GM23338 (cell line): Measurements from ENCODE around the gene QRICH1. TPM values are rescaled to one million over a fixed set of nuclear protein-coding genes. Genes with fewer than 3 reads are reported as not detected.

Experiments used
- ATAC-seq: fragments of 200-7000 bp; cut with Tn5 transposase; 3 replicates; pipeline ENCODE4 v1.9.1; 2020
- DNase-seq: peaks from one replicate; pipeline ENCODE4 v3.0.0-alpha.2; 2015; ENCODE audit warnings: low spot score
- H2AFZ ChIP-seq: fragments of 200-600 bp; sonication (generic); 2 replicates; pipeline ENCODE4 v1.8.0; 2016; ENCODE audit warnings: antibody characterized with exemption, mild to moderate bottlenecking, moderate library complexity
- H3F3A ChIP-seq: fragments of 200-600 bp; sonication (generic); replicated peaks from 2 replicates; pipeline ENCODE4 v1.8.0; 2017; ENCODE audit warnings: antibody characterized with exemption, mixed run types, low read depth
- H3K27ac ChIP-seq: fragments of 200-600 bp; sonication (generic); 2 replicates; pipeline ENCODE4 v1.6.1; 2016; ENCODE audit warnings: low read depth
- H3K27me3 ChIP-seq: fragments of 200-600 bp; sonication (generic); 2 replicates; pipeline ENCODE4 v1.8.0; 2016; ENCODE audit warnings: mild to moderate bottlenecking, mixed run types, moderate library complexity; ENCODE audit not compliant: insufficient read depth
- H3K36me3 ChIP-seq: fragments of 200-600 bp; sonication (generic); 2 replicates; pipeline ENCODE4 v1.8.0; 2016; ENCODE audit warnings: mild to moderate bottlenecking; ENCODE audit not compliant: insufficient read depth
- H3K4me1 ChIP-seq: fragments of 200-600 bp; sonication (generic); 2 replicates; pipeline ENCODE4 v1.8.0; 2016; ENCODE audit warnings: mild to moderate bottlenecking, moderate library complexity; ENCODE audit not compliant: insufficient read depth
- H3K4me2 ChIP-seq: fragments of 200-600 bp; sonication (generic); 2 replicates; pipeline ENCODE4 v1.7.1; 2017; ENCODE audit warnings: mixed run types
- H3K4me3 ChIP-seq: fragments of 200-600 bp; sonication (generic); 2 replicates; pipeline ENCODE4 v1.6.1; 2016; ENCODE audit warnings: mixed run types
- H3K79me2 ChIP-seq: fragments of 200-600 bp; sonication (generic); replicated peaks from 2 replicates; pipeline ENCODE4 v1.8.0; 2017; ENCODE audit warnings: mild to moderate bottlenecking; ENCODE audit not compliant: insufficient read depth
- H3K9me2 ChIP-seq: fragments of 200-600 bp; sonication (generic); 2 replicates; pipeline ENCODE4 v1.8.0; 2017; ENCODE audit not compliant: insufficient read depth
- H4K20me1 ChIP-seq: fragments of 200-600 bp; sonication (generic); replicated peaks from 2 replicates; pipeline ENCODE4 v1.8.0; 2017; ENCODE audit warnings: mild to moderate bottlenecking; ENCODE audit not compliant: insufficient read depth
- H3K27ac Mint-ChIP-seq: 2 replicates; pipeline ENCODE4 v1.8.0; 2020; ENCODE audit warnings: inconsistent platforms, mild to moderate bottlenecking, moderate library complexity, mixed read lengths
- H3K27me3 Mint-ChIP-seq: 3 replicates; pipeline ENCODE4 v1.8.0; 2022; ENCODE audit warnings: low read depth, mild to moderate bottlenecking, moderate library complexity, mixed read lengths, inconsistent platforms; ENCODE audit not compliant: insufficient read depth, poor library complexity
- H3K36me3 Mint-ChIP-seq: 3 replicates; pipeline ENCODE4 v1.8.0; 2021; ENCODE audit warnings: low read depth, mild to moderate bottlenecking, inconsistent platforms, moderate library complexity, mixed read lengths
- H3K4me1 Mint-ChIP-seq: 3 replicates; pipeline ENCODE4 v1.8.0; 2020; ENCODE audit warnings: mild to moderate bottlenecking, inconsistent platforms, mixed read lengths
- H3K4me3 Mint-ChIP-seq: 3 replicates; pipeline ENCODE4 v1.8.0; 2021; ENCODE audit warnings: moderate library complexity, mild to moderate bottlenecking, inconsistent platforms, mixed read lengths
- H3K9me3 Mint-ChIP-seq: 3 replicates; pipeline ENCODE4 v1.8.0; 2020; ENCODE audit warnings: moderate library complexity, mild to moderate bottlenecking, inconsistent platforms, mixed read lengths
- CREB1 ChIP-seq: fragments of 250-450 bp; sonication (Bioruptor Pico); IDR thresholded peaks from 2 replicates; pipeline ENCODE4 v1.5.0; 2020; ENCODE audit warnings: low read depth, mild to moderate bottlenecking, moderate library complexity
- POLR2AphosphoS5 ChIP-seq: IDR thresholded peaks from 2 replicates; pipeline ENCODE4 v1.6.1; 2016; ENCODE audit warnings: antibody characterized with exemption, low read depth
- REST ChIP-seq: IDR thresholded peaks from one replicate; pipeline ENCODE4 v1.6.1; 2018; ENCODE audit warnings: antibody characterized with exemption; ENCODE audit not compliant: unreplicated experiment
- ZNF331 ChIP-seq: fragments of 250-450 bp; sonication (Bioruptor Pico); IDR thresholded peaks from 2 replicates; pipeline ENCODE4 v1.5.0; 2020; ENCODE audit warnings: low read depth, mild to moderate bottlenecking, moderate library complexity
- polyA plus RNA-seq: library from polyadenylated mRNA; unstranded; fragments of >200 nt; fragmentation: Nextera tagmentation; extraction: Ambion mirVana; gene quantifications from 2 replicates; pipeline ENCODE4 v1.2.1, GENCODE V29; 2016
- total RNA-seq: library from RNA; depleted of rRNA; stranded (reverse); fragments of >200 nt; shearing (Covaris generic); gene quantifications from 2 replicates; pipeline ENCODE4 v1.2.3, GENCODE V29; 2014
- TF ChIP-seq, protein P1 (sequence below): IDR thresholded peaks from 2 replicates; pipeline ENCODE4 v1.6.1; 2016; ENCODE audit warnings: antibody characterized with exemption

The QRICH1 gene
- total and polyA plus RNA-seq, 2 experiments from 2014 or later = 66.9 to 149 TPM

- Histone ChIP-seq H3K27ac (peak overlapping the region; percentile 97), H3K79me2 (peaks cover 18% of the 10 kb centered on the region)
- ATAC-seq = peak; percentile 46
These were observed 72.6 kb downstream of the QRICH1 start for GRCh38 chr3:49021213-49021812.

More at GRCh38 chr3:49021213-49021812, 72.6 kb downstream of the QRICH1 start:
- Histone ChIP-seq H3K9me2 (no peaks in the 10 kb centered on the region), H4K20me1 (peaks cover 14% of the 10 kb centered on the region), H3K36me3 (peaks cover 18% of the 10 kb centered on the region), H3K4me1 (peaks cover 27% of the 10 kb centered on the region; the same call in 1 of the 2 replicates), H3F3A (peaks cover 47% of the 10 kb centered on the region), H3K27me3 (no peaks in the 10 kb centered on the region), H3K4me3 (peak overlapping the region; percentile 97), H2AFZ (0 out of 2 replicates have a peak overlapping the region, but pooled peaks have one; percentile 73), H3K4me2 (peak overlapping the region; percentile 99)
- Mint-ChIP-seq H3K4me1 (peaks cover 24% of the 10 kb centered on the region), H3K27ac (peak overlapping the region; percentile 95), H3K36me3 (peaks cover 49% of the 10 kb centered on the region), H3K9me3 (no peaks in the 10 kb centered on the region; the same call in 1 of the 3 replicates), H3K27me3 (peaks cover 27% of the 10 kb centered on the region), H3K4me3 (peak overlapping the region; percentile 93)
- peak; percentile 100 for DNase-seq
- TF ChIP-seq CREB1 (CRISPR knock-in tag) (peak; percentile 85), POLR2AphosphoS5 (peak; percentile 100), ZNF331 (CRISPR knock-in tag) (no peak), REST (no peak)
- TF ChIP-seq, protein P1, sequence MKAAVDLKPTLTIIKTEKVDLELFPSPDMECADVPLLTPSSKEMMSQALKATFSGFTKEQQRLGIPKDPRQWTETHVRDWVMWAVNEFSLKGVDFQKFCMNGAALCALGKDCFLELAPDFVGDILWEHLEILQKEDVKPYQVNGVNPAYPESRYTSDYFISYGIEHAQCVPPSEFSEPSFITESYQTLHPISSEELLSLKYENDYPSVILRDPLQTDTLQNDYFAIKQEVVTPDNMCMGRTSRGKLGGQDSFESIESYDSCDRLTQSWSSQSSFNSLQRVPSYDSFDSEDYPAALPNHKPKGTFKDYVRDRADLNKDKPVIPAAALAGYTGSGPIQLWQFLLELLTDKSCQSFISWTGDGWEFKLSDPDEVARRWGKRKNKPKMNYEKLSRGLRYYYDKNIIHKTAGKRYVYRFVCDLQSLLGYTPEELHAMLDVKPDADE = peak; percentile 79
